Kidney (tissue), 22 donors: ENCODE results near the gene TBX20. TPM values are rescaled to one million over a fixed set of nuclear protein-coding genes. Genes with fewer than 3 reads are reported as not detected.

Experiments used
- DNase-seq, 5 donors: peaks; one replicate each; pipeline ENCODE4 v3.0.0-alpha.2; 2013 to 2020
- FAIRE-seq: peaks from 2 replicates; lab custom pipeline; 2012; peaks lifted over from hg19 to GRCh38; lab: Jason Lieb, UNC
- H3K27ac ChIP-seq, 2 donors: one replicate each; pipeline ENCODE4 v1.7.0; 2013; ENCODE audit warnings: low read depth in 2 of 2, low read length in 2 of 2, inconsistent platforms in 1 of 2
- H3K27me3 ChIP-seq: one replicate; pipeline ENCODE4 v1.7.1; 2013; ENCODE audit warnings: low read length, inconsistent platforms; ENCODE audit not compliant: control insufficient read depth, insufficient read depth
- H3K36me3 ChIP-seq, 3 donors: one replicate each; pipeline versions ENCODE4 v1.7.0 to v1.7.1; 2013; ENCODE audit warnings: low read length in 3 of 3, control low read depth in 1 of 3, inconsistent platforms in 1 of 3; ENCODE audit not compliant: insufficient read depth in 3 of 3, control insufficient read depth in 2 of 3
- H3K4me1 ChIP-seq, 3 donors: one replicate each; pipeline versions ENCODE4 v1.7.0 to v1.7.1; 2013; ENCODE audit warnings: low read length in 3 of 3, inconsistent platforms in 1 of 3, low read depth in 1 of 3; ENCODE audit not compliant: control insufficient read depth in 2 of 3, insufficient read depth in 2 of 3
- H3K4me3 ChIP-seq, 3 donors: one replicate each; pipeline versions ENCODE4 v1.7.0 to v1.8.1; 2013; ENCODE audit warnings: low read length in 3 of 3, control low read depth in 1 of 3, inconsistent platforms in 1 of 3
- H3K9ac ChIP-seq, 3 donors: one replicate each; pipeline versions ENCODE4 v1.7.0 to v1.7.1; 2013; ENCODE audit warnings: low read length in 3 of 3, control low read depth in 1 of 3, inconsistent platforms in 1 of 3
- H3K9me3 ChIP-seq, 3 donors: one replicate each; pipeline versions ENCODE4 v1.7.0 to v1.7.1; 2013; ENCODE audit warnings: low read length in 3 of 3, control low read depth in 1 of 3, inconsistent platforms in 1 of 3; ENCODE audit not compliant: control insufficient read depth in 2 of 3, insufficient read depth in 1 of 3
- CTCF ChIP-seq: IDR thresholded peaks from 3 replicates; pipeline ENCODE4 v1.5.1; 2012; ENCODE audit warnings: mild to moderate bottlenecking, moderate library complexity, borderline replicate concordance; ENCODE audit not compliant: insufficient read depth; ENCODE audit errors: extremely low read depth
- intact Hi-C: fragments of 100-400 bp; cut with DNase I; formaldehyde crosslinking; loops from one replicate; pipeline ENCODE4 v1.11.1; 2022
- long read RNA-seq, 10 donors: library from polyadenylated mRNA in 1 of 10; unstranded in 1 of 10; transcript quantifications; one replicate each; pipeline ENCODE4 v2.0.0 and lab custom pipeline, GENCODE V29; 2021 to 2026
- polyA plus RNA-seq: library from polyadenylated mRNA; stranded (reverse); fragments of 350-450 nt; fragmentation: Illumina TruSeq; extraction: RNeasy Lipid Tissue Mini Kit (QIAGEN cat#74804); gene quantifications from one replicate; pipeline ENCODE4 v1.2.3, GENCODE V29; 2014; ENCODE audit warnings: low read depth, low replicate concordance; ENCODE audit not compliant: insufficient read depth
- total RNA-seq: library from RNA; stranded (reverse); fragmentation: NEBNext Ultra II Directional; extraction: Animal tissue kit (Norgen Biotek cat#: 25700); gene quantifications from one replicate; pipeline ENCODE4 v1.2.1, GENCODE V29; 2021
- donor health status: control.
- donor health status: control.
- donor health status: control.
- donor health status: control.
- donor health status: control.
- donor health status: DM: yes; HTN: yes; CAD: no.
- donor health status: Normal renal cell carcinoma (clear cell type).

TBX20 gene
- not detected for total RNA-seq
- not detected for polyA plus RNA-seq
- long read RNA-seq, donor 1, result 0 reads
- long read RNA-seq, donor 2, result 0 reads
- long read RNA-seq, donor 3, result 0 reads
- long read RNA-seq, donor 4, result 0 reads
- long read RNA-seq, donor 5, result 0 reads
- long read RNA-seq, donor 6, result 0 reads
- long read RNA-seq, donor 7, result 0 reads
- long read RNA-seq, donor 8, result 0 reads
- long read RNA-seq, donor 9, result 0 reads
- long read RNA-seq, donor 10, result 0 reads

GRCh38 chr7:35253710-35254495, at the start of gene TBX20:
Gene TBX20 (minus strand): TSS chr7:35254100. CDS start chr7:35253620, 480 bp downstream.
- DNase-seq, result peak; percentile 60 to 72 (median 66)

GRCh38 chr7:35289376-35289775, 35.5 kb upstream of the TBX20 start:
- H3K9ac ChIP-seq, result no peak overlapping the region
- H3K4me3 ChIP-seq, result no peak overlapping the region
- DNase-seq (peak in 1 of 5 donors; percentile 41), FAIRE-seq (no peak)
- no peak for TF ChIP-seq CTCF
- H3K4me1 ChIP-seq, result no peaks in the 10 kb centered on the region
- no peaks in the 10 kb centered on the region for H3K27me3 ChIP-seq
- intact Hi-C loops, result no loop called here
- H3K27ac ChIP-seq, result no peak overlapping the region
- H3K36me3 ChIP-seq, result no peaks in the 10 kb centered on the region
- H3K9me3 ChIP-seq, result peaks cover 0 to 4% (median 4%) of the 10 kb centered on the region in 3 donors

More at GRCh38 chr7:35253710-35254495, at the start of gene TBX20:
- Histone ChIP-seq H3K27me3 (peaks cover 76% of the 10 kb centered on the region), H3K9me3 (no peaks in the 10 kb centered on the region), H3K4me3 (peak within 1 kb of the TSS in 1 of 3 donors; percentile 6), H3K4me1 (peaks cover 0 to 4% (median 0%) of the 10 kb centered on the region in 3 donors), H3K27ac (no peak within 1 kb of the TSS), H3K9ac (no peak within 1 kb of the TSS), H3K36me3 (no peaks in the 10 kb centered on the region)
- intact Hi-C loops, result no loop called here
- no peak for FAIRE-seq
- TF ChIP-seq CTCF, result no peak

GRCh38 chr7:35286986-35287385, 33.1 kb upstream of the TBX20 start:
- no peak overlapping the region for H3K27ac ChIP-seq
- no peaks in the 10 kb centered on the region for H3K4me1 ChIP-seq
- intact Hi-C loops, result no loop called here
- no peaks in the 10 kb centered on the region for H3K27me3 ChIP-seq
- no peak overlapping the region for H3K9ac ChIP-seq
- no peak overlapping the region for H3K4me3 ChIP-seq
- H3K36me3 ChIP-seq, result no peaks in the 10 kb centered on the region
- FAIRE-seq (no peak), DNase-seq (no peak)
- no peaks in the 10 kb centered on the region for H3K9me3 ChIP-seq
- no peak for TF ChIP-seq CTCF
